Activated effector memory CD4-positive, alpha-beta T cell treated with anti-CD3 and anti-CD28 coated beads, Interleukin-2, amount 50 U/mL, for 16 hours (primary cell): ENCODE data around the gene ENKUR.
"Not testable (repeated sequence)": the region's sequence is repeated elsewhere in the genome, so short reads cannot be mapped to it uniquely, and the experiment has no call there.

ENCODE experiments used
- DNase-seq: peaks from one replicate; pipeline ENCODE4 v3.0.0-alpha.2; 2020

The ENKUR gene

GRCh38 chr10:25018703-25019102 is 2.7 kb upstream of the ENKUR start:
- no peak for DNase-seq

GRCh38 chr10:25017661-25018060 is 1.7 kb upstream of the ENKUR start:
- DNase-seq = no peak

DNA sequence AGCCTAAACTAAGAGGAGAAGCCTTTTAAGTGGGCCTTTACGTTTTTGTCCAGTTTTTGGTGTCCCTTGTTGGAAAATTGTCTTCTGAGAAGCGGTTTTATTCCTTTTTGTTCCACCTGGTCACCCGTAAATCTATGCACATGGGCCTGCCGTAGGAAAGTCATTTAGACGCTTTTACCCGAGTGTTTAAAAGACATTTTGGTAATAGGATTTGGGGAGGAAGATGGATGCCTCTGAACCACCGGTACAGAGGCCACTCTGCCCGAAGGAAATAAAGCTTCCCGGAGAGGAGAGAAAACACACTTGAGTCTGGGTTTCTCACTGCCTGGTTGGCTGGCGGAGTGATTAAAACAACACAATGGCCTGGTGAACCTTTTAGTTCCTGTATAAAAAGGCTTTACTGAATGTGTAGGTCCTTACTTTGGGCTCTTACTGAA is 1.2 kb upstream of the ENKUR start:
- DNase-seq = peak; percentile 63

DNA sequence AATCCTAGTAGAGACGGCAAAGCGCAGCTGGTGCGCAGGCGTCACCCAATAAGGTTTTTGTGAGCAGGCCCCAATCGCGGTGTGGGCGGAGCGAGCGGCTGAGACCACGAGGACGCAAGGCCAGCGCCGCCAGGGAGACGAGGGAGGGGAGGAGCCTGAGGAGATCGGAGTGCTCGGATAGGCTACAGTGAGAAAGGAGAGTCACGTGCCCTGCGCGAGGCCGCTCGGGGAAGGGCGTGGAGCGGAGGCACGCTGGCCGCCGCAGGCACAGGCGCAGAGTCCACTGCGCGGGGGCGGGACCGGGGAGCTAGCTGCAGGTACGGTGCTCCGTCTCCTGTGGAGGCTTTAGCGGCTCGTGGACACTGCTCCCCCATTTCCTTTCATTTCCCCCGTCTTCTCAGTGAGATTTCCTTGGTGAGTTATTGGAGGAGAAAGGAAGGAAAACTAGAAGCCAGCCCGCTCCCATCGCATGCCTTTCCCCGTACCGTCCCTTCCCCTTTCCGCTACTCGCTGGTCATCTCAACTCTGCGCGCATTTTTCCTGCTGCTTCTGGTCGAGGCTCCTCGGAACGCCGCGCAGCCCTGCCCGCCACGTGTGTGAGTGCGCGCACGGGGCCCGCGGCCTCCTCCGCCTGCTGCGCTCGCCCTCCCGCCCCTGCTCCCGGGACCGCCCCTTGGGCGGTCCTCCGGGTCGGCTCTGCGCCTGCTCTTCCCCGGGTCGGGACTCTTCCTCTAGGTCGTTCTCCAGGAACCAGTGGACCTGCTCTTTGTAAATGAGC is 607 bp upstream of the ENKUR start, which contains the start of gene THNSL1:
Gene THNSL1 (plus strand): TSS at position 237 of the 778 bp plus-strand sequence. CDS start 6,612 bp downstream, outside the sequence.
- DNase-seq = peak; percentile 99

DNA sequence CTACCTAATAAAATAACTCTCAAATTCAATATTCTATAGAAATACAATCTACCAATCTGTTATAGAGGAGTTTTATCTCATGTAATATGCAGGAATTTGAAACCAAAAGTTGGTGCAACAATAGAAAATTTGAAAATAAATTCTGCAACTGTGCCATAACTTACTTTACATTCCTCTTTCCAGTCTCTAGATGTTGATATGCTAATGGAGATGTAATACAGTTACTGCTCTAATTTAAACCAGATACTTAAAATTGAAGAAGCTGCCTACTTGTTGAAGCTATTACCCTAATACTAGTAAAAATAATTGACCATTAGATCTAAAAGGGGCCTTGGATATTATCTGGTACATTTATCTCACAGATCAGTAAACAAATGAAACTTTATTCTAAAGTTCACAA is 1.4 kb downstream of the ENKUR start:
- DNase-seq = no peak

DNA sequence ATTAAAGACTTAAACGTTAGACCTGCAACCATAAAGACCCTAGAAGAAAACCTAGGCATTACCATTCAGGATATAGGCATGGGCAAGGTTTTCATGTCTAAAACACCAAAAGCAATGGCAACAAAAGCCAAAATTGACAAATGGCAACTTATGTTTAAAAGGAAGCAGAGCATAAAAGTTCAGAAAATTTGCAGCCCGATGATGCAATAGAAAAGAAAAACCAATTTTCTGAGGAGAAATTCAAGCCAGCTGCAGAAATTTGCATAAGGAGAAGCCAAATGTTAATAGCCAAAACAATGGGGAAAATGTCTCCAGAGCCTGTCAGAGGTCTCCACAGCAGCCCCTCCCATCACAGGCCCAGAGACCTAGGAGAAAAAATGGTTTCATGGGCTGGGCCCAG is 4.4 kb downstream of the ENKUR start:
- not testable (repeated sequence) for DNase-seq

GRCh38 chr10:24998044-24998443 is 17.9 kb downstream of the ENKUR start:
- no peak for DNase-seq

DNA sequence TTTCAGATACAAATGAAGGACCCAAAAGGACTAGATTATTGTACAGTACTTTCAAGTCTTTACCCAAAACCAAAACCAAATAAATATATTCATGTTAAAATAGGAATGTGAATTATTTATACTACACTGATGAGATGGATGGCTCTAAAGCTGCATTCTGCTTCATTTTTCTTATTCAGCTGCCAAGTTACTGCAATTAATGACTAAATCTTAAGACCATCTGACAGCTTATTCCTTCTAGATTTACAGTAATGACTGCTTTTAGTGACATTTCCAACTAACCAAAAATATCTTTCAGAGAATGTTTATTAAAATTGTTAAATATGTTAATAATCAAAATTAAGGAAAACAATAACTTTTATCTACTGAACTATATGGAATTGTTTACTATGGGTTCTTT is 20.9 kb downstream of the ENKUR start:
- DNase-seq = no peak

- no peak for DNase-seq
These were observed 22.6 kb downstream of the ENKUR start for GRCh38 chr10:24993237-24993958.

- no peak for DNase-seq
These were observed 23.3 kb downstream of the ENKUR start for GRCh38 chr10:24992512-24993133.

- DNase-seq = no peak
These were observed 24.7 kb downstream of the ENKUR start for GRCh38 chr10:24991298-24991697.

DNA sequence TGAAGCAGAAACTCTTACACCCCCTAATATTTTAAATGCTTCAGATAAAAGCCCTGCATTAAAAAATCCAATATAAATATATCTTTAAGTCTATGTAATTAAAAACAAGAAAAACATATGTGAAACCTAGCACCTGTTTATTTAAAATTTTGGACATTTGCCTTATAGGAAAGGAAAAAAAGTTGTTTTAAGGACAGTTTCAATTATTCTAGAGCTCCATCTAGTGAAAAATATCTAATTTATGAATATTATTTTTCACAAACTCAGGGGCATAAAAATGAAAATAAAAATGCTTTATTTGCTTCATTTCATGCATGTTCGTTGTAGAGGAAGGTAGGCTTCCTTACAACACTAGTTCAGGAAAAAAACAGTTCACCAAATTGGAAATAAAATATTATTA is 26.1 kb downstream of the ENKUR start:
- DNase-seq = no peak

DNA sequence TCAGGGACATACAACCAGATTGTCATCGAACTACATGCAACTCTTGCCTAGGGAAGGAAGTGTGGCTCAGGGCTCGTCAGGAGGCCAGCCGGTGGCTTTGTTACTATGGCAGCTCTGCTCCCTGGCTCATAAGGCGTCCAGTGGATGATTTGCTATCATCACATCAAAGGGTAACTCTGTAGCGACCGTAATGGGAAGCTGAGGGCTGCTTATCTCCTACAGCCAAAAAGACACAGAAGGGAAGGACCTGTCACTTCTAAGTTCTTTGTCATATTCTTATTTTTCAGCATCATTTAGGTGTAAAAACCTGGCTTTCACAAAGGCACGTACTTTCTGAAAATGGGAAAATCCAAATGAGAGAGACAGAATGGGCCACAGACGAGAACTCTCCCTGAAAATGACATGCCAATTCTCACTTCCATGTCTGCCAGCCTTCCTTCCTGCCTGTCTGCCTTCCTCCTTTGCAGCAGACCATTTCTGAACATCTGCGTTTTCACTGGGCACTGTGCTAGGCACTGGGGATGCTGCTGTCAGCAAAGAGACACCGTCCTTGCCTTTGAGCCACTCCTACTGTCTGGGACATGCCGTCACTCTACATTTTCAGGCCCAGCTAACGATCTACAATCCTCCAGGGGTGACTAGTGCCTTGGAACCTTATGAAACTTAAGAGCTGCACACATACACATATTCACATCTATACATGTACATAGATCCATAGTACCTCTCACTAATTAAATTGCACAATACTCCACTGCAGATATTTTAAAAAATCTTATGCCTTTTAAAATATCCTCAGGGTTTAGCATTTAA is 26.9 kb downstream of the ENKUR start:
- DNase-seq = no peak

DNA sequence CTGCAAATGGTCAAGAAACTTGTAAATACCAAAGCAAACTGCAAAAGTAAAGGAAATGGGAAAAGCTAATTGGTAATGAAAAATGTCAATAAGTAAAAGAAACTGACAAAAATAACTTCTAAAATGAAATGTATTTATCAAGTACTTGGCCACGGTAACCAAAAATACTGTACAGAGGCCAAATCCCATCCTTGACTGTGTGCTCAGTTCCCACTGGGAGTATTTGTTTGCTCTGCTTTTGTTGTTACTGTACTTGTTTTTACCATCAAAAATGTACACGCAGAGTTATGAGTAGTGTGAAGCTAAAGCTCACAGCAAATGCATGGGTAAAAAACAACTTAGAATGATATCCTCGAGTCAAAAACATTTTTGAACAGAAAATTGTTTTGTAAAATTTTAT is 31.1 kb downstream of the ENKUR start:
- no peak for DNase-seq

GRCh38 chr10:24983946-24984345 is 32.0 kb downstream of the ENKUR start:
- DNase-seq = no peak

DNA sequence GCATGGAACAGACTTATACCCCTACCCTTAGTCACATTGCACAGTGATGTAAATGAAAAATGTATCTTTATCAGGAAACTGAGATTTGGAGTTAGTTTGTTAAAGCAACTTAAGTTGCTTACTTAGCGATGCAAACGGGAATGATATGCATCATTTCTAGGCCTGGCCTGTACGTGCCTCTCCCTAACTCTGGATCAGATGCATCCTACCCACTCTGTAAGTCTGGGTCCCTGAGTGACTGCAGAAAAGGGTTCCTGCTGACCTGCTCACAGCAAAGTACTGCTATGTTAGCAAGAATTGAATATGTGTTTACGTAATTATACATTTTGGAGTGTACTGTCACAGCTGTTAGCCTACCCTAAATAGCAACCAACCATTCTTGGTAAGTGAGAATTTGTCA is 32.8 kb downstream of the ENKUR start:
- DNase-seq = no peak

- no peak for DNase-seq
These were observed 33.4 kb downstream of the ENKUR start for GRCh38 chr10:24982319-24983112.

DNA sequence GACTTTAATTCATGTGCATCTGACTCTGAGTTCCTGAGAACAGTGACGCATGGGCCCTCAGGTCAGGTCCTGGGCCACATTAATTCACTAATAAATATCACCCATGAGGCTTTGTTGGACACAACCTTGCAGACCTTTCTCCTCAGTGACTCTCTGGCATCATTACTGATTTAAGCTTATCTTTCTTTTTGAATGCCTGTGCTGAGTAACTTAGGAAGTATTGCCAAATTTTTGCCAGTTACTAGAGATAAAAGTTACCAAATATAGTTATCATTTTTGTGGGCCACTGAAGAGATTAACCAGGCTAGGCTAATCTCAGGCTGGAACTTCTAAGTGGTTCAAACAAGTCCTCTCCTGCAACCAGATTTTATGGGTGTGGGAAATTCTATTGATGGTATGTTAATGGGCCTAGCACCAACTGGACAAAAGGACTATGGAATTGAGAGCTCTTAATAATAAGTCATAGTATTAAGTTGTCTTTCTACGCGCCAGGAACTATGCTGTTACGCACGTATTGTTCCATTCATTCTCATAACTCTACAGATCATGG is 34.7 kb downstream of the ENKUR start:
- no peak for DNase-seq

DNA sequence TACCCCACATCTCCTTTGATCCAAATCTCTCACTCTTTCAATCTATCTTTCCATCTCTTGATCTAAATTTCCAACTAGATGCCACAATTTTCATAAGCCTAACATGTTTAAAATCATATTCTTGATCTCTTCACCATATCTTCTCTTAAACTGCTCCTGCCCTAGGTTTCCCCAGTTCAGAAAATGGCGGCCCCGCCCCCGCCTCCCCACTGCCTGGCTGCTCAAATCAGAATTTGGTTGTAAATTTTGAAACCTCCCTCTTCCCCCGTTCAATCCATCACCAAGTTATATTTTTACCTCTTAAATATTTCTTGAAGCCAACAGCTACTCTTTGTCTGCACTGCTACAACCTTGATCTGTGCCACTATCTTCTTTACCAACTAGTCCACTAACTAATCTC is 36.3 kb downstream of the ENKUR start:
- DNase-seq = no peak

DNA sequence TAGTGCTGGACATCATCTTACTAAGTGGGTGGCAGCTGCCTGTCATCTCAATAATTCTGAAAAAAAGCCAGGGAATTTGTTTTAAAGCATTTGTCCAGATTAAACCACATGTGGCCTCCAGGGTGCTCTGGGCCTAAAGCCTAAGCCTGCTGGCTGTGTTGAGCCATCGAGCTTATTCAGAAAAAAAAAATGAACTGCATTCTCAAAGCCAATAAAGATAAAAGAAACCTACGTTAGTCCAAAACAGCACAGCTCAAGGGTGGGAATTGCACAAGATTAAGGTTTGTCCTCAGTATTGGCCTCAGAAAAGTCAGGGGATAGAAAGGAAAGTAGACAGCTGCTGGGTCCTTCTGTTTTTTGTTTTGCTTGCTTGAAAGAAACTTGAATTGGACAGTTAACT is 41.0 kb downstream of the ENKUR start:
- DNase-seq = no peak

GRCh38 chr10:24973163-24973562 is 42.8 kb downstream of the ENKUR start:
- DNase-seq = no peak

DNA sequence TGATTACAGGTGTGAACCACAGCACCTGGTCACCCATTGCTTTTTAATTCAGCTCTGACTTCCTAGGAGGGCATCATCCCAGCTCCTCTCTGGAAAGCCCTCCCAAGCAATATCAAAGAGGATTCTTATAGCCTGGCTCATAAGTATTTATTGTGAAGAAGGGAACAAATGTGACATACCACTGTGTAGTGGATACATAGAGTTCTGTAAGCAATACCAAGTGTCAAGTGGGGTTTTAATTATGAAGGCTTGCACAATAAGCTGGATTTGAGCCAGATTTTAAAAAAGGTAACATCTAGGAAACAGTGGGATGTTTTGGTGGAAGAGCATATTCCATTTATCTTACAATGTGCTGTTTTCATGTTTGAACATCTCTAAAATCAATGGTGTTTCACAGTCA is 44.6 kb downstream of the ENKUR start:
- DNase-seq = no peak
